VCaP (cell line): Measurements from ENCODE around the gene CEP131.
A peak's percentile ranks its signal among the peaks of the same experiment; 100 is the strongest.

Experiments
- H3K27ac ChIP-seq: fragments of 450-650 bp; 2 replicates; pipeline ENCODE4 v1.5.1; 2017
- CTCF ChIP-seq: fragments of 450-650 bp; conservative IDR thresholded peaks from 2 replicates; pipeline ENCODE4 v1.5.1; 2017; ENCODE audit warnings: mild to moderate bottlenecking, moderate library complexity

Gene CEP131

GRCh38 chr17:81237591-81238489, 15.1 kb upstream of the CEP131 start:
- peak overlapping the region; percentile 93 for H3K27ac ChIP-seq
- no peak for TF ChIP-seq CTCF

- TF ChIP-seq CTCF, result no peak
- H3K27ac ChIP-seq, result no peak overlapping the region
Observed at GRCh38 chr17:81236784-81237183, 14.0 kb upstream of the CEP131 start.

GRCh38 chr17:81235822-81236740, 13.3 kb upstream of the CEP131 start:
- no peak for TF ChIP-seq CTCF
- H3K27ac ChIP-seq, result no peak overlapping the region

- no peak overlapping the region for H3K27ac ChIP-seq
- TF ChIP-seq CTCF, result no peak
Observed at GRCh38 chr17:81234940-81235821, 12.4 kb upstream of the CEP131 start.

GRCh38 chr17:81234506-81234855, 11.7 kb upstream of the CEP131 start:
- H3K27ac ChIP-seq, result no peak overlapping the region
- no peak for TF ChIP-seq CTCF

- H3K27ac ChIP-seq, result no peak overlapping the region
- no peak for TF ChIP-seq CTCF
Observed at GRCh38 chr17:81233811-81234505, 11.2 kb upstream of the CEP131 start.
